Kidney epithelial cell (primary cell): ENCODE data around the gene AGXT. TPM values are rescaled to one million over a fixed set of nuclear protein-coding genes. Genes with fewer than 3 reads are reported as not detected.
A peak's percentile ranks its signal among the peaks of the same experiment; 100 is the strongest.

ENCODE experiments used
- DNase-seq: peaks from one replicate; pipeline ENCODE4 v3.0.0-alpha.2; 2010; ENCODE audit warnings: low read depth
- H3K27me3 ChIP-seq: 2 replicates; pipeline ENCODE4 v1.6.0; 2011; ENCODE audit warnings: low read length; ENCODE audit not compliant: control insufficient read depth, insufficient read depth
- H3K36me3 ChIP-seq: 2 replicates; pipeline ENCODE4 v1.5.1; 2011; ENCODE audit warnings: low read length; ENCODE audit not compliant: control insufficient read depth, insufficient read depth
- H3K4me3 ChIP-seq: 2 replicates; pipeline ENCODE4 v1.5.1; 2011; ENCODE audit warnings: low read depth, mild to moderate bottlenecking, control low read depth, low read length
- total RNA-seq: library from RNA; depleted of rRNA; stranded (reverse); fragments of >200 nt; gene quantifications from 2 replicates; pipeline ENCODE4 v1.2.3, GENCODE V29; 2015
- TF ChIP-seq, protein P1 (sequence below): IDR thresholded peaks from 2 replicates; pipeline ENCODE4 v1.5.1; 2011; ENCODE audit warnings: mild to moderate bottlenecking, moderate library complexity, low read length, control low read depth, inconsistent platforms; ENCODE audit not compliant: insufficient read depth, poor library complexity, severe bottlenecking

AGXT gene
- total RNA-seq, 1 donor from 2014 or later: 0.25 TPM

DNA sequence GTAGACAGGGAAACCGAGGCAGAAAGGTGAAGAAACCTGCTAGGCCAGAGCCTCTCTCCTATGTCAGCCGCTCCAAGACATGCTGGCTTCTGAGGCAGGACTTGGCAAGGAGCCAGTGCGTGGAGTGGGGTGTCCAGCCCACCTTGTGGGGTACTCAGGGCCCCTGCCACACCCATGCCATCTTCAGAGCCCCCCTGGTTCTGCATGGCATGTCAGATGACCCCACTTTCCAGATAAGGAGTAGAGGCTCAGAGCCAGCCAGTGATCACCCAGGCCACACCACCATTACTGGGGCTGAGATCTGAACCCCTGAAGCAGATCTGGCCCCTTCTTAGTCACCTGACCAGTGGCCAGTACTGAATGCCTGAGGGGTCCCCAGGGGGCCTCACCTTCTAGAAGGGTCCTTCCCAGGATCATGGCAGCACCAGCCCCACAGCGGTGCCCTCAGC is 52.2 kb downstream of the AGXT start:
- DNase-seq: no peak
- H3K4me3 ChIP-seq: no peak overlapping the region
- no peaks in the 10 kb centered on the region for H3K36me3 ChIP-seq
- H3K27me3 ChIP-seq: peaks cover 6% of the 10 kb centered on the region
- TF ChIP-seq, protein P1, sequence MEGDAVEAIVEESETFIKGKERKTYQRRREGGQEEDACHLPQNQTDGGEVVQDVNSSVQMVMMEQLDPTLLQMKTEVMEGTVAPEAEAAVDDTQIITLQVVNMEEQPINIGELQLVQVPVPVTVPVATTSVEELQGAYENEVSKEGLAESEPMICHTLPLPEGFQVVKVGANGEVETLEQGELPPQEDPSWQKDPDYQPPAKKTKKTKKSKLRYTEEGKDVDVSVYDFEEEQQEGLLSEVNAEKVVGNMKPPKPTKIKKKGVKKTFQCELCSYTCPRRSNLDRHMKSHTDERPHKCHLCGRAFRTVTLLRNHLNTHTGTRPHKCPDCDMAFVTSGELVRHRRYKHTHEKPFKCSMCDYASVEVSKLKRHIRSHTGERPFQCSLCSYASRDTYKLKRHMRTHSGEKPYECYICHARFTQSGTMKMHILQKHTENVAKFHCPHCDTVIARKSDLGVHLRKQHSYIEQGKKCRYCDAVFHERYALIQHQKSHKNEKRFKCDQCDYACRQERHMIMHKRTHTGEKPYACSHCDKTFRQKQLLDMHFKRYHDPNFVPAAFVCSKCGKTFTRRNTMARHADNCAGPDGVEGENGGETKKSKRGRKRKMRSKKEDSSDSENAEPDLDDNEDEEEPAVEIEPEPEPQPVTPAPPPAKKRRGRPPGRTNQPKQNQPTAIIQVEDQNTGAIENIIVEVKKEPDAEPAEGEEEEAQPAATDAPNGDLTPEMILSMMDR: no peak

DNA sequence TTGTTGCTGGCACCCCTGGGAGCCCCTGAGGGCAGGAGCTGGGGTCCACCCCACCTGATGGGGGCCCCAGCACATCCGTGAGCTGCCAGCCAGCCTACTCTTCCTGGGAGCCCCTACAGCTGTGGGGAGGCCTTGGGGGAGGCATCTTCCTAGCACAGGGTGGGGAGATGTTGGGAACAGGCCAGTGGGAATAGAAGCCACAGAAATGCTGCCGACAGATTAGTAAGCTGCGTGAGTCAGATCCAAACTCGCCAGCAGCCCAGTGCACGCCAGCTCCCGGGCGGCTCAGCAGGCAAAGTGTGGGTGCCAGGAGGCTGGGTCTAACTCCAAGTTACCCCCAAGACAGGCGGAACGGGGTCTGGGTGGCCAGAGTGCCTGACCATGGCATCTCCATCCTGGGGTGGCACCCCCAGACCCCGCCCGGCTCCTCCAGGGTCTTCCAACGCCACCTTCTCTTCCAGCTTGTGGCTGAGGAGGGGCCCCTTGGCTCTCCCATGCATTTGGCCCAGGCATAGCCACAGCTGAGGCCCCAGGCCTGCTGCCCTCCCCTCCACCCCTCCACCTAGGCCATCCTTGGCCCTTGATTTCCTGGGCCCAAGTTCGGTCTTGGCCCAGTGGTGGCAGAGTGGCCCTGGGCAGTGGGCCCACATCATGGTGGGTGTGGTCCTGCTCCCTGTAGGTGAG is 52.8 kb downstream of the AGXT start:
- Histone ChIP-seq H3K4me3 (no peak overlapping the region), H3K36me3 (no peaks in the 10 kb centered on the region), H3K27me3 (peaks cover 8% of the 10 kb centered on the region)
- peak; percentile 55 for DNase-seq
- TF ChIP-seq, protein P1: no peak

DNA sequence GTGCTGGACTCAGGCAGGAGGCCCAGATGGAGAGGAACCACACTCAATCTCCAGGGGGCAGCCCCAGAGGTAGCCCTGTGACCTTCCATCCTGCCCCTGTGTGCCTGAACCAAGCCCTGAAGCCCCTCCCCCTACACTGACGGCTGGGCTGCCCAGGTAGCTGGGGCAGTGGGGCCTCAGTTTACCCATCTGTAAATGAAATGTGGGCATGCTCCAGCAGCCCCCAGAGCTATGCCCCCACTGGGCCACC is 53.3 kb downstream of the AGXT start:
- TF ChIP-seq, protein P1: no peak
- Histone ChIP-seq H3K4me3 (no peak overlapping the region), H3K27me3 (peaks cover 8% of the 10 kb centered on the region), H3K36me3 (no peaks in the 10 kb centered on the region)
- DNase-seq: no peak

DNA sequence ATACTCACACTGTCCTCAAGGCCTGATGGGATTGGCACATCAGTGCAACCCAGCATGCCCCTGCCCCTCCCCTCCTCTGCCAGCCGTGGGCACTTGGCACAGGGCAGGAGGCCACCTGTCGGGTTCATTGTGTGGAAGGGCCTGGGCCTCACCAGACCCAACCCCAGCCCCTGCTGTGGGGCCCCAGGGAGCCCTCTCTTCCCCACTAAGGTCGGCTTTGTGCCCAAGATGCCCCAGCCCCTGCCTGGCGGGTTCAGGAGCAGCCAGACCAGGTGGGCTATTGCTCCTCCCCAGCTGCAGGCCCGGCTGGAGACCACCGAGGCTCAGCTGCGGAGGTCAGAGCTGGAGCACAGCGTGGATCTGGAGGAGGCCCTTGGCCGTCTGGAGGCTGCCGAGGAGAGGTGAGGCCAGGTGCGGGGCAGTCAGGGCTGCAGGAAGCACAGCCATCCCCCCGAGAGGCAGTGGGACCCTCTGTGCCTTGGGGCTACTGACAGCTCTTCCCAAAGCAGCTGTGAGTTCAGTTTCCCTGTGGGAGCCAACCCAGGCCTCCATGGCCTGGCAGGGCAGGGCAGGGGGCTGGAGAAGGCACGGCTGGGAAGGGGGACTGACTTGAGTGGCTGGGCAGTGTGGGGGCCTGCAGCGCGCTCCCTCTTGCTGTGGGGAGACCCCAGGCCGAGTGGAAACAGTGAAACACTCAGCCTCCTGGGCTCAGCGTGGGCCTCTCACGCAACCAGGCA is 53.8 kb downstream of the AGXT start:
- Histone ChIP-seq H3K27me3 (peaks cover 8% of the 10 kb centered on the region), H3K36me3 (no peaks in the 10 kb centered on the region), H3K4me3 (no peak overlapping the region)
- DNase-seq: no peak
- TF ChIP-seq, protein P1: no peak

DNA sequence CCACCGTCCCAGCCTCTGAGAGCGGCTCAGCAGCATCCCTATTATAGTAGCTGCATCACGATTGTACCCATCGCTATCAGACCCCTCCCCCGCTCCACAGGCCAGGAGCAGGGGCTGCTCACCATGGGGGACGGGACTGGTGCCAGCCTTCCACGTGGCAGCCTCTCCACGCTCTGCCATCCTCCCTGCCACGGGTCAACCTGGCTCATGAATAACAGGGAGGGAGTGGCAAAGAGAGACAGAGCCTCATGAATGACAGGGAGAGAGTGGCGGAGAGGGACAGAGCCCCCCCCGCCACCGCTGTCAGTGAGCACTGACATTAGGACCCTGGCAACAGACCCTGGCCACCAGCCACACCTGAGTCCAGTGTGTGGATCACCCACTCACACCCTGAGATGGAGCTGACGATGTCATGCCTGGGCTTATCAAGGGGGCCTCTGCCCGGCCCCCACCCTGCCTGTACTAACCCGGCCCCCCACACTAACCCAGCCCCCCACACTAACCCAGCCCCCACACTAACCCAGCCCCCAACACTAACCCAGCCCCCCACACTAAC is 54.4 kb downstream of the AGXT start:
- Histone ChIP-seq H3K36me3 (no peaks in the 10 kb centered on the region), H3K27me3 (peaks cover 8% of the 10 kb centered on the region), H3K4me3 (no peak overlapping the region)
- DNase-seq: no peak
- TF ChIP-seq, protein P1: no peak

DNA sequence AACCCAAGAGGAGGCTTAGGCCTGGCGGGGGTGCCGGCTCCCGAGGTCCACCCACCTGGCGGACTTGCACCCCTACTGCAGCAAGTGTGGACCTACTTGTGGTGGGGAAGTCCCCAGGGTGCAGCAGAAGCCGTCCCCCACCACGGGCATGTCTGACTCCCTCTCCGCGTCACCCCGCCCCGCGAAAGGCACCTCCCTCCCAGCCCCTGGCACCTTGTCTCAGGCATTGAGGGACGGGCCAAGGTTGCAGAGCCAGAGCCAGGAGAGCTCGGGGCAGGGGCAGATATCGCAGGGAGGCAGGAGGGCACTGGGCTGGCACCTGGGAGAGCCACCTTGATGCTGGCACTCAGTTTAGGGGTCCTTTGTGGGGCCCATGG is 56.6 kb downstream of the AGXT start:
- Histone ChIP-seq H3K4me3 (no peak overlapping the region), H3K27me3 (peaks cover 10% of the 10 kb centered on the region), H3K36me3 (no peaks in the 10 kb centered on the region)
- no peak for DNase-seq
- TF ChIP-seq, protein P1: no peak
